Fibroblast of lung (primary cell): Measurements from ENCODE around the gene CCDC92. TPM values are rescaled to one million over a fixed set of nuclear protein-coding genes. Genes with fewer than 3 reads are reported as not detected.

Source experiments
- DNase-seq, 2 donors: peaks; one replicate each; pipeline versions ENCODE4 v3.0.0 to v3.0.0-alpha.2; 2010; ENCODE audit warnings: low read depth in 2 of 2
- H2AFZ ChIP-seq: 2 replicates; pipeline ENCODE4 v1.5.1; 2012; ENCODE audit warnings: low read length, control low read depth, inconsistent platforms
- H3K27ac ChIP-seq: 2 replicates; pipeline ENCODE4 v1.5.1; 2011; ENCODE audit warnings: low read length, control low read depth; ENCODE audit not compliant: insufficient read depth
- H3K27me3 ChIP-seq: 2 replicates; pipeline ENCODE4 v1.5.1; 2011; ENCODE audit warnings: mild to moderate bottlenecking, low read length; ENCODE audit not compliant: control insufficient read depth, insufficient read depth
- H3K36me3 ChIP-seq: 2 replicates; pipeline ENCODE4 v1.5.1; 2011; ENCODE audit warnings: low read length; ENCODE audit not compliant: control insufficient read depth, insufficient read depth
- H3K4me1 ChIP-seq: 2 replicates; pipeline ENCODE4 v1.5.1; 2011; ENCODE audit warnings: low read length; ENCODE audit not compliant: control insufficient read depth, insufficient read depth; ENCODE audit errors: extremely low read depth
- H3K4me2 ChIP-seq: 2 replicates; pipeline ENCODE4 v1.5.1; 2011; ENCODE audit warnings: low read length, control low read depth; ENCODE audit not compliant: insufficient read depth; ENCODE audit errors: extremely low read depth
- H3K4me3 ChIP-seq, 4 experiments: fragments of 200-600 bp in 1 of 4; sonication (generic) in 1 of 4; replicated peaks in 1 of 4; 2 replicates each; pipeline ENCODE4 v1.5.1; 2011 to 2016; ENCODE audit warnings: low read length in 4 of 4, low read depth in 3 of 4, mild to moderate bottlenecking in 3 of 4, control low read depth in 2 of 4, inconsistent platforms in 1 of 4, mixed read lengths in 1 of 4; ENCODE audit not compliant: insufficient read depth in 1 of 4; ENCODE audit errors: control extremely low read depth in 1 of 4
- H3K79me2 ChIP-seq: 2 replicates; pipeline ENCODE4 v1.5.1; 2012; ENCODE audit warnings: mild to moderate bottlenecking, low read length, inconsistent platforms; ENCODE audit not compliant: control insufficient read depth, insufficient read depth
- H3K9ac ChIP-seq: 2 replicates; pipeline ENCODE4 v1.5.1; 2011; ENCODE audit warnings: mild to moderate bottlenecking, low read length, control low read depth; ENCODE audit not compliant: insufficient read depth
- H3K9me3 ChIP-seq: 2 replicates; pipeline ENCODE4 v1.5.1; 2012; ENCODE audit warnings: low read depth, low read length; ENCODE audit not compliant: control insufficient read depth, insufficient read depth
- H4K20me1 ChIP-seq: 2 replicates; pipeline ENCODE4 v1.5.1; 2011; ENCODE audit warnings: low read length; ENCODE audit not compliant: control insufficient read depth, insufficient read depth; ENCODE audit errors: extremely low read depth
- CTCF ChIP-seq, 2 donors: IDR thresholded peaks in 1 of 2; conservative IDR thresholded peaks in 1 of 2; 1 replicate in 1 of 2; 2 replicates in 1 of 2; pipeline ENCODE4 v1.5.1; 2011 to 2012; ENCODE audit warnings: low read length in 2 of 2, control low read depth in 1 of 2, inconsistent platforms in 1 of 2, low read depth in 1 of 2, mild to moderate bottlenecking in 1 of 2
- EZH2 ChIP-seq: IDR thresholded peaks from 2 replicates; pipeline ENCODE4 v1.5.1; 2012; ENCODE audit warnings: low read length, control low read depth, mild to moderate bottlenecking; ENCODE audit errors: missing control alignments
- polyA plus RNA-seq, 2 donors: library from polyadenylated mRNA; depleted of rRNA in 1 of 2; stranded (reverse) in 1 of 2; unstranded in 1 of 2; fragments of >200 nt; gene quantifications; 2 replicates each; pipeline ENCODE4 v1.2.1, GENCODE V29; 2011 to 2012; ENCODE audit warnings: missing spikeins in 1 of 2
- total RNA-seq: library from RNA; depleted of rRNA; stranded (reverse); fragments of >200 nt; gene quantifications from 2 replicates; pipeline ENCODE4 v1.2.1, GENCODE V29; 2014

CCDC92 gene
- total and polyA plus RNA-seq, 2 donors (not counting 1 experiment from before 2014, with no cell fraction given), result 13.2 to 42.3 TPM

GRCh38 chr12:123907726-123908476 lies 64.7 kb downstream of the CCDC92 start:
- no peaks in the 10 kb centered on the region for H3K4me1 ChIP-seq
- no peaks in the 10 kb centered on the region for H3K79me2 ChIP-seq
- H3K9me3 ChIP-seq, result no peaks in the 10 kb centered on the region
- no peaks in the 10 kb centered on the region for H4K20me1 ChIP-seq
- no peak overlapping the region for H3K9ac ChIP-seq
- no peak overlapping the region for H3K4me3 ChIP-seq
- no peaks in the 10 kb centered on the region for H3K36me3 ChIP-seq
- H3K27ac ChIP-seq, result no peak overlapping the region
- DNase-seq, result no peak
- peak overlapping the region; percentile 45 for H2AFZ ChIP-seq
- peaks cover 8% of the 10 kb centered on the region for H3K27me3 ChIP-seq
- TF ChIP-seq CTCF (conservative IDR thresholded peaks at IDR 0.05 in 1 of 2, IDR thresholded peaks at IDR 0.05 in 1 of 2; ENCODE audit: low read depth in 1 of 2, low read length in 2 of 2), result no peak
- no peak overlapping the region for H3K4me2 ChIP-seq

GRCh38 chr12:123906711-123907420 lies 65.8 kb downstream of the CCDC92 start:
- no peak overlapping the region for H3K9ac ChIP-seq
- H3K4me3 ChIP-seq, result no peak overlapping the region
- no peaks in the 10 kb centered on the region for H3K4me1 ChIP-seq
- H2AFZ ChIP-seq, result no peak overlapping the region
- H3K36me3 ChIP-seq, result no peaks in the 10 kb centered on the region
- no peak for DNase-seq
- TF ChIP-seq EZH2 (no peak), CTCF (conservative IDR thresholded peaks at IDR 0.05 in 1 of 2, IDR thresholded peaks at IDR 0.05 in 1 of 2; ENCODE audit: low read depth in 1 of 2, low read length in 2 of 2) (no peak)
- H3K27ac ChIP-seq, result no peak overlapping the region
- no peaks in the 10 kb centered on the region for H3K9me3 ChIP-seq
- peaks cover 8% of the 10 kb centered on the region for H3K27me3 ChIP-seq
- no peak overlapping the region for H3K4me2 ChIP-seq
- no peaks in the 10 kb centered on the region for H3K79me2 ChIP-seq
- H4K20me1 ChIP-seq, result no peaks in the 10 kb centered on the region

- Histone ChIP-seq H3K27me3 (peaks cover 8% of the 10 kb centered on the region), H4K20me1 (no peaks in the 10 kb centered on the region), H3K4me1 (no peaks in the 10 kb centered on the region), H3K27ac (no peak overlapping the region), H3K9me3 (no peaks in the 10 kb centered on the region), H3K36me3 (no peaks in the 10 kb centered on the region), H3K79me2 (no peaks in the 10 kb centered on the region), H3K4me3 (no peak overlapping the region), H2AFZ (no peak overlapping the region), H3K4me2 (no peak overlapping the region), H3K9ac (no peak overlapping the region)
- DNase-seq, result peak; percentile 67 to 86
- peak; percentile 75 to 78 for TF ChIP-seq CTCF (conservative IDR thresholded peaks at IDR 0.05 in 1 of 2, IDR thresholded peaks at IDR 0.05 in 1 of 2; ENCODE audit: low read depth in 1 of 2, low read length in 2 of 2)
- no peak for TF ChIP-seq EZH2
These were observed 67.2 kb downstream of the CCDC92 start for GRCh38 chr12:123905319-123905925.
